CD4-positive, alpha-beta T cell treated with Interleukin-12 subunit alpha and Interleukin-12 subunit beta, for 1 hour (primary cell): ENCODE data around the gene ZNF33B.
"Not testable (repeated sequence)": the region's sequence is repeated elsewhere in the genome, so short reads cannot be mapped to it uniquely, and the experiment has no call there.

Source experiments
- DNase-seq: peaks from one replicate; pipeline ENCODE4 v3.0.0-alpha.2; 2020

ZNF33B gene

DNA sequence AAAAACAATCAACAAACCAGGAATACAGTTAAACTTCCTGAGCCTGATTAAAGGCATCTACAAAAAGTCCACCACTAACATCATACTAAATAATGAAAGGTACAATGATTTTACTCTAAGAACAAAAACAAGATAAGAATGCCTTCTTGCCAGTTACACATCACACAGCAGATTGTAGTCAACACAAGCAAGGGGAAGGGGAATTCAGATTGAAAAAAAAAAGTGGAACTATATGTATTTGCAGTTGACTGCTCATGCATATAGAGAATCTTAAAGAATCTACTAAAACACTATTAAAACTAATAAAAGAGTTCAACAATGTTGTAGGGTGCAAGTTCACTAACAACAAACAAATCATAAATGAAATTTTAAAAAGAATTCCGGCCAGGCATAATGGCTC lies 28.5 kb downstream of the ZNF33B start:
- no peak for DNase-seq

DNA sequence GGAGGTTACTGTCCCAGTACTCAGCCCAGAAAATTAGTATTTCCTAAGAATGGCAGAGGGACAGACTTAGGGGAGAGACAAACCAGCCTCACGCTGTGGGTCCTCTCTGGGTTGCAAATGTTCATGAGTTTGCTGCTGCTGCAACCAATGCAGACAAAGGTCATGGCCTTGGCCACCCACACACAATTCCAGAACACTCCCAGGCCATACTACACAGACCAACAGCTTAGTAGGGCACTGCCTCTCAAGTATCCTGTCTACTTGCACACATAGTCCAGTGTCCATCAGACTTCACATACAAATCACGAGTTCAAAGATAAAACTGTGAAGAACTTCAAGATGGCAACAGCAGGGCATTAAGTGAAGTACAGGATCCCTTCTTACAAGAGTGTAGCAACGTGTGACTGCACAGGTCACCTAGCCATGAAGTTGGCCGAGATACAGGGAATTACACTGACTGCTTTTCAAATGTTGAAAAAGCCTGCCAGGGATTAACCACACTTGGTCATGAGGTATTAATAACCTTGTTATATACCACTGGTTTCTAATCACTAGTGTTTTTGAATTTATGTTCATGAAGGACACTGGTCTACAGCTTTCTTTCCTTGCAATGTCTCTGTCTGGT lies 40.0 kb downstream of the ZNF33B start:
- no peak for DNase-seq

DNA sequence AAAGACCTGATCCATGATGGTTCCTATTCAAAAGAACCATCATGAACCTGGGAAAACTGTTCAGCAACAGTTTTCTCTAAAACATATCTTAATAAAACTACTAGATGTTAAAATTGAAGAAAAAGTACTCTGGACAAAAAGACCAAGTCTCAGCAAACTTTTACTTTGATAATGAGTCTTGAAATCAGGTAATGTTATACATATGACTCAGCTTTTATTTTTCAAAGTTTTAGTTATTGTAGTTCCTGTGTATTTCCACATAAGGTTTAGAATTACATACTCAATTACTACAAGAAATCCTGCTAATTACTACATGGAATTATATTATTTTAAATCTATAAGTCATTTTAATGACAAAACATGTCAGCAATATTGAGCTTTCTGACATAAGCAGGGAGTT lies 42.2 kb downstream of the ZNF33B start:
- no peak for DNase-seq

DNA sequence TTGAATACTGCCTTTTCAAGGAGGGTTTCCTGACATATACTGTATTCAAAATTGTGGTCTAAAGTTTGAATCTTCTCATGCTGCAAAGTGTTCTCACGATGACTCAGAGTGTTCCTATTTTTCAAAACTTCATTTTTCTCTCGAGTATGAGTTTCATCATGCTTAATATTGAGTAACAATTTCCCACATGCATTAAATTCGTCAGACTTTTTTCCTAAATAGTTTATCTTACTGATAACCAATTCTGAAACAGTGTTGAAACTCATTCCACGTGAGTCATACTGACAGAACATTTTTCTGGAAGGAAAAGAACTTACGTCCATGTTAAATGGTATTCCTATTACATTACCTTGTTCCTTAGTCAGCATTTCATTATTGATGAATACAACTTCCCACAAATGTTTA lies 44.1 kb downstream of the ZNF33B start:
- DNase-seq = no peak

DNA sequence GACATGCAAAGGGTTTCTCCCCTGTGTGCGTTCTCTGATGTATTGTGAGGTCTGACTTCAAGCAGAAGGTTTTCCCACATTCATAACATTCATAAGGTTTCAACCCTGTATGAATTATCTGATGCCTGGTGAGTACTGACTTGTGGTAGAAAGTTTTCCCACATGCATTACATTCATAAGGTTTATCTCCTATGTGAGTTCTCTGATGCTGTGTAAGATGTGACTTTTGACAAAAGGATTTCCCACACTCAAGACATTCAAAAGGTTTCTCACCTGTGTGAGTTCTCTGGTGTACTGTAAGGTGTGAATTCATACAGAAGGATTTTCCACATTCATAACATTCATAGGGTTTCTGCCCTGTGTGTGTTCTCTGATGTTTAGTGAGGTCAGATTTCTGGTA lies 45.1 kb downstream of the ZNF33B start:
- no peak for DNase-seq

DNA sequence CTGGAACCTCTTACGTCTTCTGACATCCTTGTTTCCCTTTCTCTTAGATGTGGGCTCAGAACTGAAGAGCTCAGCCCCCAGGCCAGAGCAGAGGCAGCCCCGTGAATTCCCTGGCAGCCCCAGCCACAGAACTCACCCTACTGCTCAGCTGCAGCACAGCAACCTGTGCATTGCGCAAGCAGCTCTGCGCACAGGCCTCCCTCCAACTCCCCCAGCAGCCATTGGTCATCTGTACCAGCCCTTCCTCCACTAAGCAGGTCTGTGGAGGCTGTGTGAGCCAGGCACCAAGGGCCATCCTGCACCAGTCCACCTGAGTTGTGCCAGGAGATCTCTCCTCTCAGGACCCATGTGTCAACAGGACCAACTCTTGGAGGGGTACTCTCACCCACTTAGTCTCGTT lies 54.5 kb downstream of the ZNF33B start:
- no peak for DNase-seq

DNA sequence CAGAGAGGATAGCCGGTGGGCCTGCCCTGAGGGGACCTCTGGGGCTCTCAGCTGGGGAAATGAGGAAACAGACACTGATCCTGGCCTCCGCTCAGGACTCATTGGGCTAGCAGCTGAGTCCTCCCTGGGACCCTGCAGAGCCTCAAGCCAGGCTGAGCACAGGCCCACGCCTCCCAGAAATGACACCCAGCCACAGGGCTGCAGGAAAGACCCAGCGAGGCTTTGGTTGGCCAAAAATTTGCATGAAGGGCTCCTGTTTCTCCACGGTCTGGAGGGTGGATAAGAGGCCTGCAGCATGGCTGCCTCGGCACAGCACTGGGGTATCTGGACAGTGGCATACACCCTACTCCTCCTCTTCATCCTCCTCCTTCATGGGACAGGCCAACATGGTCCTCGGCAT lies 60.4 kb downstream of the ZNF33B start:
- DNase-seq = no peak

DNA sequence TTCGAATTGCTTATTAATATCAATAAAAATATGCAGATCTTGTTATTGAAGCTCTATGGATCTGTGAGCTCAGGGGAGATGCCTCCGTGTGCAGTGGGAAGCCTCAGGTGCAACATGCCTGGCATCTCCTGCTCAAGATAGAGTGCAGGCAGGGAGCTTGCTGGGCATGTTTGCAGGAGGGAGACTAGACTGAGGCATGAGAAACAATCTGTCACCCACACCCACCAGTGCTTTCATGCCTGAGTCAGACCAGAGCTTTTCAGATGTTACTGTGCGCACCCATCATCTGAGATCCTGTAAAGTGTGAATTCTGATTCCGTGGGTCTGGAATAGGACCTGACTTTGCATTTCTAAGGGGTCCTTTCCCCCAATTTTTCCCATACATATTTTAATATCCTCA lies 62.0 kb downstream of the ZNF33B start:
- no peak for DNase-seq

DNA sequence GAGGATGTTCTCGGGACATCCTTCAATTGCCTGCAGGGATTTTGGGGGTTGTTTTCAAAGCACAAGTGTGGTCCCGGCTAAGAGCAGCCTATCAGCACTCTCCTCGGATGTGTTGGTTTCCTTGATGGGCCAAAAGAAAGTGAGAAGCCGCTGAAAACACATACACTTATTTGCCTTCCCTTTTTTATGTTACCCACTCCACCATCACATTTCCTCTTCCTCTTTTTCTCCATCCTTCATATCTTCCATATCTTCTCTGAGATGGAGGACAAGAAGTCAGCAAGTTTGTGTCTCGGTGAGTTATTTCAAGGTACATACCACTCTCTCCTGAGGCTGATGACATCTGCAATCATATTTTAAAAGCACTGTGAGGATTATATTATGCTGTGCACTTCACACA lies 64.0 kb downstream of the ZNF33B start:
- DNase-seq = no peak

DNA sequence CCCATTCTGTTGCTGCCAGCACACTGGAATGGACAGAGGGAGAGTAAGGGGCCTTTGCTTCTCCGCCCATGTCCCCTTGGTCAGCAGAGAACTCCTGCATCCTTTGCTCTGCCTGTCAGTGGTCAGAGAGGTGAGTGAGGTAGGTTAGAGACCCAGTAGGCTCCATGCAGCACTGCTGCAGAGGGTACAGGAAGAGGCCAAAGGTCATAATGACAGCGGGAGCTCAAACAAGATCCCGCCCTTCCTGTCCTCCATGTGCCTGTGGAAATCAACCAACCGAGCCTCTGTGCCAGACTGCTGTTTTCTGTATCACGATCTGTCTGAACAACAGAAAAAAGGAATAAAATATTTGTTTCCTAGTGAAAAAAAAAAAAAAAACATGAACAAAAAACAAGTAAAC lies 81.4 kb downstream of the ZNF33B start:
- no peak for DNase-seq

DNA sequence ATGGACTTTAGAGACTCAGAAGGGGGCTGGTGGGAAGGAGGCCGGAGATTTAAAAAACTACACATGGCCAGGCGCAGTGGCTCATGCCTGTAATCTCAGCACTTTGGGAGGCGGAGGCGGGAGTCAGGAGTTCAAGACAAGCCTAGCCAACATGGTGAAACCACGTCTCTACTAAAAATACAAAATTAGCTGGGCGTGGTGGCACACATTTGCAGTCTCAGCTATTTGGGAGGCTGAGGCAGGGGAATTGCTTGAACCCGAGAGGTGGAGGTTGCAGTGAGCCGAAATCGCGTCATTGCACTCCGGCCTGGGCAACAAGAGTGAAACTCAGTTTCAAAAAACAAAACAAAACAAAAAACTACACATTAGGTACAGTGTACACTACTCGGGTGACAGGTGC lies 84.8 kb downstream of the ZNF33B start:
- not testable (repeated sequence) for DNase-seq

DNA sequence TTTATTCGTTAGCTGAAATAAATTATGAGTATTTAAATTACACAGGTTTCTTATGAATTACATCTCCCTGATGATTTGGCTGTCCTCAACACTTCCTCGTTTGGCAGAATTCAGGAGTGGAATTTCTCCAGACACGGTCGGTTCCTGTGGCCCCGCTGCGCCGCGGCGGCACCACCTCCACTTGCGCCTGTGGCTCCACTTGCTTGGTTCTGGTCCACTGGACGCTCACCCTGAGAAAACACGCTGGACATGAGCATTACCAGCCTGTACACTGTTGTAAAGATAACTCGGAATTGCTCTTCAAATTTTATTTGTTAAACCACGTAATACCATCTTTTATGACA lies 85.3 kb downstream of the ZNF33B start:
- DNase-seq = no peak

DNA sequence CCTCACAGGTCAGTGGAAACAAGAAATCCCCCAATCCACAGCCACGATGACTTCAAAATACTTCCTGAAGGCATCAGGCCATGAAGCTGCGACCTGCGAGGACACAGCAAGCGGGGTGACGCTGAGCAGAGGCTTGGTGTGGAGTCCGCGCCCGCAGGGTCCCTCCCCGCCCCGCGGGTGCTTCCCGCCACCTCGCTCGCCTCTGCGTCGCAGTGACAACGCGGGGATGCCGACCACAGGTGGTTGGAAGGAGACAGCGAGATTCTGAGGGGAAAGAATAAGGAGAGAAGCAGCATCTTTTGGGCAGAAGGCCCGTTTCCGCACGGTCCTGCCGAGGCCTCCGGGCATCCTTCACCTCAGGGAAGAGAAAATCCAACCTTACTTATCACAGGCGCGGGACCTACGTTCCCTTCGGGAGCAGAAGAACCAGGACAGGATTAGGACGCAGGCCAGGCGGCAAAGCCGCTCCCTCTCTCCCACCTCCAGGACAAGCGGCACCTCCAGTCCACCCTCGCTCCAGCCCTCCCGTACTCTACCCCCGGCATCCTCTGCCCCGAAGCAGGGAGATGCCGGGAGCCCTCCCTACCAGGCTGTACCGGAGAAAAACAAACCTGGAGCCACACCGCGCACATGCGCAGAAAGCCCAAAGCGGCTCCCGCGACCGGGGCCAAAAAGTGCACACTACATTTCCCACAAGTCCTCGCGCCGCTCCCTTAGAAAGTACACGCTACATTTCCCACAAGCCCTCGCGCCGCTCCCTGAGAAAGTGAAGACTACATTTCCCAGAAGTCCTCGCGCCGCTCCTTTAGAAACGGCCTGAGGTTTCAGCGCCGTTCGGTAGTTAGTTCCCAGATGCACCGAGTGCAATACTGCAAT lies 85.9 kb downstream of the ZNF33B start:
- DNase-seq = peak; percentile 95

DNA sequence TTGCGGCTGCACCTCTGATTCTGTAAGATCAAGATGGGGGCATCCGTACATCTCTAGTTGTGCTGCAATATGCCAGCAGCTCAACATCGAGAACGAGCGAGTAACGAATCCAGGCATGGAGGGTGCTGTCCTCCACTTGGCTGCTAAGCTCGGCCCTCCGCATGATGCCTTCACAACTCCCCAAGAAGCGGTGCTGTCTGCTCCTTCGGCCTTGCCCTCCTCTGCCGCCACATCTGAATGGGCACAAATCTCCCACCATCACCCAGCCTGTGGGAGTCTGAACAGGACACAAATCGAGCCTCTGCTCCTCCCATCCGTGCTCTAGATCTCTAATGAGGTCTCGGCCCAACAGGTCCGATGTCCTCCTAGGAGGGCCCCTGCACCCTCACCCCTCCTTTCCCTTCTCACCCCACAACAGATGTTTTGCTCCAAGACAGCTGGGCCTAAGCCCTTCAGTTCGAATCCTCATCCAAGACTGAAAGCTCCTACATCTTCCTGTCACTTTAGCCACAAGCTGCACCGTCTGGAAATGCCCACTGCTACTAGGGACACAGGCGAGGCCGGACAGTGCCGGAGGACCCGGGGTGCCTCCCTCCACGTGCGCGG lies 86.7 kb downstream of the ZNF33B start:
- no peak for DNase-seq

DNA sequence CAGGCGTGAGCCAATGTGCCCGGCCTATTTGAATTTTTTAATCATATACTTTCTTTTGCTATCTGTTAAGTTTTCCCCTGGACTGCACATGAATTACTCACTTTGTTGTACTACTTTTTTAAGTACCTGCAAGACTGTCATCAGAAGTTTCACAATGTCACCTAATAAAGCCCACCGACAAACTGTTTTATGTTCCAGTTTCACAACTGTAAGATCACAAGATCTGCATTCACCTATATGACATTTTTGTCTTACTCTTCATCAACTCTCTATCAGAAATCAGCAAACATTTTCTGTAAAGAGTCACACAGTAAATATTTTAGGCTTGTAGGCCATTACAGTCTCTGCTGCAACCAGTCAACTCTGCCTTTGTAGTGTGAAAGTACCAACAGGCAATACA lies 88.5 kb downstream of the ZNF33B start:
- no peak for DNase-seq

DNA sequence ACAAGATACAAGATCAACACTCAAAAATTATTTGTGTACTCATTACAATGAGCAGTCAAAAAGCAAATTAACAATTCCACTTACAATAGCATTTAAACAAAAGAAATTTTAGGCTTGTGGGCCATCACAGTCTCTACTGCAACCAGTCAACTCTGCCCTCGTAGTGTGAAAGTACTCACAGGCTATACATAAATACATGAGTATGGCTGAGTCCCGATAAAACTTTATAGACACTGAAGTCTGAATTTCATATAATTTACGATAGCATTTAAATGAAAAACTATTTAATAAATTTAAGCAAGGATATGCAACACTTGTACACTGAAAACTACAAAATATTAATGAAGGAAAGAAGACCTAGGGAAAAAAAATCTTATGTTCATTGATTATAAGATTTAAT lies 90.1 kb downstream of the ZNF33B start:
- no peak for DNase-seq

DNA sequence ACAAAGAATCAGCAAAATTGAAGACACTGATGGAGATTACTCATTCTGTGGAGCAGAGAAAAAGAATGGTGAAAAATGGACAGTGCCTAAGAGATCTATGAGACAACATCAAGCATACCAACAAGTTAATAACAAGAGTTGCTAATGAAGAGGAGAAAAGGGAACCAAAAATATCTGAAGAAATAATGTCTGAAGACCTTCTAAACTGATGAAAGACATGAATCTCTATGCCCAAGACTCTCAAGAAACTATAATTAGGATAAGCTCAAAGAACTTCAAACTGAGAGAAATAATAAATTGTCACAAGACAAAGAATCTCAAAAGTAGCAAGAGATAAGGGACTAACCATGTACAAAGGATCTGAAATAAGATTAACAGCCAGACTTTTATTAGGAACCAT lies 93.4 kb downstream of the ZNF33B start:
- DNase-seq = no peak

DNA sequence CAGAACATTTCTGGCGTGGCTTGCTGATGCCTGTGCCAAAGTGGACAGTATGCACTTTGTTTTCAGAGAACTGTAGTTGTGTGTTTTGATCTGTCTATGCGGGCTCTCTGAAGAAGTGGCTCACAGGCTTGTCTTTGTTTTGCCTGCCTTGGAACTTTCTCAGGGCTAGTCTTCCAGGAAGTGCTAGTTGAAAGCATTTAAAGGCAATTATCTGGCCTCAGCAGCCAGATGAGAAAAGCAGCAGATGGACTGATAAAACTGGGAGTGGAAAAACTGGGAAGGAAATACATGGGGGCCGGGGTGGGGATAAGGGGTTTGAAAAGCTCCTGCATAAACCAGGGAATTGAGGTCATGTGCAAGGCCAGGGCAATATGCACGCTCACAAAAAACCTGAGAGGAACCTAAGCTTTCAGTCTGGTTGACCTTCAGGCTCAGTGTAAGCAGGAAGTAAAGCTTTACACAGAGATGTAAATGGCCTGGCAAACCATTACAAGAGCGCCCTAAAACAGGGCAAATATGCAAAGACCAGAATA lies 94.5 kb downstream of the ZNF33B start:
- no peak for DNase-seq
